ENCODE measurements around the gene SLC24A3. TPM values are rescaled to one million over a fixed set of nuclear protein-coding genes. Genes with fewer than 3 reads are reported as not detected.

Gene SLC24A3
- total RNA-seq, 1 experiment from 2014 or later = not detected

GRCh38 chr20:19457611-19458010, 245.2 kb downstream of the SLC24A3 start:
- no peaks in the 10 kb centered on the region for H3K36me3 ChIP-seq
- H3K9me3 ChIP-seq (replicated peaks) = no peaks in the 10 kb centered on the region
- no peak overlapping the region for H3K27ac ChIP-seq
- no peak for DNase-seq (ENCODE audit: low read depth in 1 of 2, low spot score in 2 of 2)
- H3K4me1 ChIP-seq (replicated peaks) = no peaks in the 10 kb centered on the region
- H3K27me3 ChIP-seq (replicated peaks) = 0 out of 2 replicates have a peak, but pooled peaks cover 5% of the 10 kb centered on the region
- H3K4me3 ChIP-seq = no peak overlapping the region

- Histone ChIP-seq H3K4me3 (no peak overlapping the region), H3K27me3 (replicated peaks) (0 out of 2 replicates have a peak, but pooled peaks cover 5% of the 10 kb centered on the region), H3K9me3 (replicated peaks) (no peaks in the 10 kb centered on the region), H3K27ac (no peak overlapping the region), H3K4me1 (replicated peaks) (no peaks in the 10 kb centered on the region), H3K36me3 (no peaks in the 10 kb centered on the region)
- DNase-seq (ENCODE audit: low read depth in 1 of 2, low spot score in 2 of 2) = no peak
Measured at GRCh38 chr20:19460386-19460785, 247.9 kb downstream of the SLC24A3 start.

GRCh38 chr20:19462491-19462890, 250.0 kb downstream of the SLC24A3 start:
- H3K36me3 ChIP-seq = no peaks in the 10 kb centered on the region
- H3K4me1 ChIP-seq (replicated peaks) = no peaks in the 10 kb centered on the region
- H3K27ac ChIP-seq = no peak overlapping the region
- no peak overlapping the region for H3K4me3 ChIP-seq
- DNase-seq (ENCODE audit: low read depth in 1 of 2, low spot score in 2 of 2) = no peak
- H3K9me3 ChIP-seq (replicated peaks) = no peaks in the 10 kb centered on the region
- 0 out of 2 replicates have a peak, but pooled peaks cover 5% of the 10 kb centered on the region for H3K27me3 ChIP-seq (replicated peaks)

- Histone ChIP-seq H3K4me3 (no peak overlapping the region), H3K36me3 (no peaks in the 10 kb centered on the region), H3K27me3 (replicated peaks) (0 out of 2 replicates have a peak, but pooled peaks cover 5% of the 10 kb centered on the region), H3K4me1 (replicated peaks) (no peaks in the 10 kb centered on the region), H3K27ac (no peak overlapping the region), H3K9me3 (replicated peaks) (no peaks in the 10 kb centered on the region)
- DNase-seq (ENCODE audit: low read depth in 1 of 2, low spot score in 2 of 2) = no peak
Measured at GRCh38 chr20:19463597-19463996, 251.2 kb downstream of the SLC24A3 start.

GRCh38 chr20:19465536-19465935, 253.1 kb downstream of the SLC24A3 start:
- H3K36me3 ChIP-seq = no peaks in the 10 kb centered on the region
- H3K27ac ChIP-seq = no peak overlapping the region
- no peak for DNase-seq (ENCODE audit: low read depth in 1 of 2, low spot score in 2 of 2)
- H3K4me3 ChIP-seq = no peak overlapping the region
- H3K4me1 ChIP-seq (replicated peaks) = no peaks in the 10 kb centered on the region
- H3K9me3 ChIP-seq (replicated peaks) = no peaks in the 10 kb centered on the region
- H3K27me3 ChIP-seq (replicated peaks) = no peaks in the 10 kb centered on the region

- no peak for DNase-seq (ENCODE audit: low read depth in 1 of 2, low spot score in 2 of 2)
- no peaks in the 10 kb centered on the region for H3K4me1 ChIP-seq (replicated peaks)
- no peak overlapping the region for H3K4me3 ChIP-seq
- H3K27me3 ChIP-seq (replicated peaks) = no peaks in the 10 kb centered on the region
- no peaks in the 10 kb centered on the region for H3K36me3 ChIP-seq
- no peak overlapping the region for H3K27ac ChIP-seq
- H3K9me3 ChIP-seq (replicated peaks) = no peaks in the 10 kb centered on the region
Measured at GRCh38 chr20:19466206-19466928, 253.9 kb downstream of the SLC24A3 start.

- Histone ChIP-seq H3K36me3 (no peaks in the 10 kb centered on the region), H3K4me3 (no peak overlapping the region), H3K9me3 (replicated peaks) (no peaks in the 10 kb centered on the region), H3K27me3 (replicated peaks) (0 out of 2 replicates have a peak, but pooled peaks cover 6% of the 10 kb centered on the region), H3K27ac (no peak overlapping the region), H3K4me1 (replicated peaks) (no peaks in the 10 kb centered on the region)
- no peak for DNase-seq (ENCODE audit: low read depth in 1 of 2, low spot score in 2 of 2)
Measured at GRCh38 chr20:19473216-19473921, 260.9 kb downstream of the SLC24A3 start.

GRCh38 chr20:19473922-19474286, 261.5 kb downstream of the SLC24A3 start:
- Histone ChIP-seq H3K9me3 (replicated peaks) (no peaks in the 10 kb centered on the region), H3K36me3 (no peaks in the 10 kb centered on the region), H3K27me3 (replicated peaks) (0 out of 2 replicates have a peak, but pooled peaks cover 6% of the 10 kb centered on the region), H3K27ac (no peak overlapping the region), H3K4me1 (replicated peaks) (no peaks in the 10 kb centered on the region), H3K4me3 (no peak overlapping the region)
- no peak for DNase-seq (ENCODE audit: low read depth in 1 of 2, low spot score in 2 of 2)

GRCh38 chr20:19478320-19478895, 266.0 kb downstream of the SLC24A3 start:
- H3K27me3 ChIP-seq (replicated peaks) = no peaks in the 10 kb centered on the region
- no peak for DNase-seq (ENCODE audit: low read depth in 1 of 2, low spot score in 2 of 2)
- H3K4me3 ChIP-seq = no peak overlapping the region
- no peaks in the 10 kb centered on the region for H3K9me3 ChIP-seq (replicated peaks)
- H3K36me3 ChIP-seq = no peaks in the 10 kb centered on the region
- H3K27ac ChIP-seq = no peak overlapping the region
- no peaks in the 10 kb centered on the region for H3K4me1 ChIP-seq (replicated peaks)

- no peaks in the 10 kb centered on the region for H3K9me3 ChIP-seq (replicated peaks)
- H3K27me3 ChIP-seq (replicated peaks) = no peaks in the 10 kb centered on the region
- no peak for DNase-seq (ENCODE audit: low read depth in 1 of 2, low spot score in 2 of 2)
- no peak overlapping the region for H3K4me3 ChIP-seq
- H3K4me1 ChIP-seq (replicated peaks) = no peaks in the 10 kb centered on the region
- H3K27ac ChIP-seq = no peak overlapping the region
- H3K36me3 ChIP-seq = no peaks in the 10 kb centered on the region
Measured at GRCh38 chr20:19482726-19483125, 270.3 kb downstream of the SLC24A3 start.

- Histone ChIP-seq H3K4me3 (no peak overlapping the region), H3K27me3 (replicated peaks) (no peaks in the 10 kb centered on the region), H3K27ac (no peak overlapping the region), H3K36me3 (no peaks in the 10 kb centered on the region), H3K4me1 (replicated peaks) (no peaks in the 10 kb centered on the region), H3K9me3 (replicated peaks) (no peaks in the 10 kb centered on the region)
- DNase-seq (ENCODE audit: low read depth in 1 of 2, low spot score in 2 of 2) = no peak
Measured at GRCh38 chr20:19483309-19483708, 270.9 kb downstream of the SLC24A3 start.

- no peaks in the 10 kb centered on the region for H3K36me3 ChIP-seq
- H3K27ac ChIP-seq = no peak overlapping the region
Measured at GRCh38 chr20:19486446-19486845, 274.0 kb downstream of the SLC24A3 start.

GRCh38 chr20:19487420-19487819, 275.0 kb downstream of the SLC24A3 start:
- H3K9me3 ChIP-seq (replicated peaks) = no peaks in the 10 kb centered on the region
- no peak overlapping the region for H3K27ac ChIP-seq
- no peaks in the 10 kb centered on the region for H3K36me3 ChIP-seq
- no peaks in the 10 kb centered on the region for H3K4me1 ChIP-seq (replicated peaks)
- H3K27me3 ChIP-seq (replicated peaks) = no peaks in the 10 kb centered on the region; the same call in 1 of the 2 replicates
- no peak for DNase-seq (ENCODE audit: low read depth in 1 of 2, low spot score in 2 of 2)
- H3K4me3 ChIP-seq = no peak overlapping the region

More at GRCh38 chr20:19486446-19486845, 274.0 kb downstream of the SLC24A3 start:
- Histone ChIP-seq H3K4me3 (no peak overlapping the region), H3K4me1 (replicated peaks) (no peaks in the 10 kb centered on the region), H3K27me3 (replicated peaks) (no peaks in the 10 kb centered on the region; the same call in 1 of the 2 replicates), H3K9me3 (replicated peaks) (no peaks in the 10 kb centered on the region)
- no peak for DNase-seq (ENCODE audit: low read depth in 1 of 2, low spot score in 2 of 2)

GRCh38 chr20:19491241-19491640, 278.8 kb downstream of the SLC24A3 start:
- no peak for DNase-seq (ENCODE audit: low read depth in 1 of 2, low spot score in 2 of 2)
- Histone ChIP-seq H3K36me3 (no peaks in the 10 kb centered on the region), H3K4me1 (replicated peaks) (peaks cover 5% of the 10 kb centered on the region), H3K4me3 (no peak overlapping the region), H3K27ac (no peak overlapping the region), H3K9me3 (replicated peaks) (no peaks in the 10 kb centered on the region), H3K27me3 (replicated peaks) (no peaks in the 10 kb centered on the region; the same call in 1 of the 2 replicates)

Measured in SJSA1 (cell line).